Right renal pelvis (tissue), 4 donors: Measurements from ENCODE around the gene GPATCH8. TPM values are rescaled to one million over a fixed set of nuclear protein-coding genes. Genes with fewer than 3 reads are reported as not detected.

Experiments
- DNase-seq, 4 donors: peaks; one replicate each; pipeline ENCODE4 v3.0.0-alpha.2; 2013; ENCODE audit warnings: low read depth in 4 of 4, low spot score in 3 of 4, missing footprints in 1 of 4
- polyA plus RNA-seq, 4 donors: library from polyadenylated mRNA; unstranded; fragments of 120-200 nt; gene quantifications; one replicate each; pipeline ENCODE4 v1.2.1, GENCODE V29; 2013; ENCODE audit not compliant: insufficient read length in 4 of 4

Gene GPATCH8
- polyA plus RNA-seq, 4 donors, result 42.4 to 49.5 (median 44.4) TPM

- DNase-seq, result no peak
Measured at GRCh38 chr17:44360144-44360533, 143.1 kb downstream of the GPATCH8 start.

- DNase-seq, result no peak
Measured at GRCh38 chr17:44359458-44360143, 143.6 kb downstream of the GPATCH8 start.

- no peak for DNase-seq
Measured at GRCh38 chr17:44359006-44359405, 144.2 kb downstream of the GPATCH8 start.

- DNase-seq, result no peak
Measured at GRCh38 chr17:44358066-44358465, 145.1 kb downstream of the GPATCH8 start.

GRCh38 chr17:44356241-44356640 is 147.0 kb downstream of the GPATCH8 start:
- DNase-seq, result no peak

GRCh38 chr17:44355642-44356099 is 147.5 kb downstream of the GPATCH8 start:
- no peak for DNase-seq

- DNase-seq, result no peak
Measured at GRCh38 chr17:44354582-44355561, 148.3 kb downstream of the GPATCH8 start.

- DNase-seq, result no peak
Measured at GRCh38 chr17:44353672-44354331, 149.4 kb downstream of the GPATCH8 start.

GRCh38 chr17:44352828-44353671 is 150.2 kb downstream of the GPATCH8 start:
- no peak for DNase-seq

- DNase-seq, result no peak
Measured at GRCh38 chr17:44351961-44352827, 151.0 kb downstream of the GPATCH8 start.

GRCh38 chr17:44351464-44351863 is 151.7 kb downstream of the GPATCH8 start:
- no peak for DNase-seq

GRCh38 chr17:44350733-44351226 is 152.4 kb downstream of the GPATCH8 start:
- DNase-seq, result peak in 1 of 4 donors; percentile 36

GRCh38 chr17:44349553-44350070 is 153.6 kb downstream of the GPATCH8 start:
- no peak for DNase-seq

- no peak for DNase-seq
Measured at GRCh38 chr17:44348988-44349364, 154.2 kb downstream of the GPATCH8 start.

- DNase-seq, result no peak
Measured at GRCh38 chr17:44348234-44348987, 154.8 kb downstream of the GPATCH8 start.
